Endothelial cell (in vitro differentiated cells): ENCODE measurements around the gene ZNF585A. TPM values are rescaled to one million over a fixed set of nuclear protein-coding genes. Genes with fewer than 3 reads are reported as not detected.

ENCODE experiments used
- DNase-seq: peaks from one replicate; pipeline ENCODE4 v3.0.0; 2021; ENCODE audit warnings: low spot score
- H3K27ac Mint-ChIP-seq: one replicate; pipeline ENCODE4 v1.8.0; 2021; ENCODE audit warnings: mixed read lengths, inconsistent platforms; ENCODE audit not compliant: unreplicated experiment
- H3K27me3 Mint-ChIP-seq: one replicate; pipeline ENCODE4 v1.8.0; 2021; ENCODE audit warnings: mild to moderate bottlenecking, moderate library complexity, mixed read lengths, inconsistent platforms; ENCODE audit not compliant: unreplicated experiment
- H3K36me3 Mint-ChIP-seq: one replicate; pipeline ENCODE4 v1.8.0; 2021; ENCODE audit warnings: mild to moderate bottlenecking, low read depth, mixed read lengths, inconsistent platforms; ENCODE audit not compliant: unreplicated experiment
- H3K4me1 Mint-ChIP-seq: one replicate; pipeline ENCODE4 v1.8.0; 2021; ENCODE audit warnings: mild to moderate bottlenecking, mixed read lengths, inconsistent platforms; ENCODE audit not compliant: unreplicated experiment
- H3K4me3 Mint-ChIP-seq: one replicate; pipeline ENCODE4 v1.8.0; 2021; ENCODE audit warnings: mild to moderate bottlenecking, mixed read lengths, inconsistent platforms; ENCODE audit not compliant: unreplicated experiment
- H3K9me3 Mint-ChIP-seq: one replicate; pipeline ENCODE4 v1.8.0; 2021; ENCODE audit warnings: mixed read lengths, inconsistent platforms; ENCODE audit not compliant: unreplicated experiment
- total RNA-seq: library from RNA; stranded (reverse); fragmentation: NEBNext Ultra II Directional; extraction: Animal tissue kit (Norgen Biotek cat#: 25700); gene quantifications from one replicate; pipeline ENCODE4 v1.2.1, GENCODE V29; 2021; ENCODE audit not compliant: unreplicated experiment
- TF ChIP-seq, protein P1 (sequence below): fragments of 200-600 bp; sonication (generic); IDR thresholded peaks from one replicate; pipeline ENCODE4 v1.5.0; 2021; ENCODE audit warnings: antibody characterized with exemption; ENCODE audit not compliant: unreplicated experiment

The ZNF585A gene
- total RNA-seq, 1 donor from 2014 or later: 11.0 TPM

DNA sequence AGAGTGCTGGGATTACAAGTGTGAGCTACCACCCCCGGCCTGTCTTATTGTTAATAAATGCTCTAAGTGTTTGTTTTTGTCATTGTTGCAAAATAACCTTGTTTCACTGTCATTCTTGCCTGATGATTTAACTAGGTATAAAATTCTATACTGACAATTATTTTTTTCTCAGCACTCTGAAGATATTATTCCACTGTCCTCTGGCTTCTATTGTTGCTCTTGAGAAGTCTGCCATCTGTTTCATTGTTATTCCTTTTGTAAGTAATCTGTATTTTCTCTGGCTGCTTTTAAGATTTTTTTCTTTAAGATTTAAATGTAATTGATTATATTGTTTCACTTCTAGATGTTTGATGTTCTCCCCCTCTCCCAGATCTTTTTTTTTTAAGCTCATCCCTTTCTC is 76.6 kb downstream of the ZNF585A start:
- TF ChIP-seq, protein P1, sequence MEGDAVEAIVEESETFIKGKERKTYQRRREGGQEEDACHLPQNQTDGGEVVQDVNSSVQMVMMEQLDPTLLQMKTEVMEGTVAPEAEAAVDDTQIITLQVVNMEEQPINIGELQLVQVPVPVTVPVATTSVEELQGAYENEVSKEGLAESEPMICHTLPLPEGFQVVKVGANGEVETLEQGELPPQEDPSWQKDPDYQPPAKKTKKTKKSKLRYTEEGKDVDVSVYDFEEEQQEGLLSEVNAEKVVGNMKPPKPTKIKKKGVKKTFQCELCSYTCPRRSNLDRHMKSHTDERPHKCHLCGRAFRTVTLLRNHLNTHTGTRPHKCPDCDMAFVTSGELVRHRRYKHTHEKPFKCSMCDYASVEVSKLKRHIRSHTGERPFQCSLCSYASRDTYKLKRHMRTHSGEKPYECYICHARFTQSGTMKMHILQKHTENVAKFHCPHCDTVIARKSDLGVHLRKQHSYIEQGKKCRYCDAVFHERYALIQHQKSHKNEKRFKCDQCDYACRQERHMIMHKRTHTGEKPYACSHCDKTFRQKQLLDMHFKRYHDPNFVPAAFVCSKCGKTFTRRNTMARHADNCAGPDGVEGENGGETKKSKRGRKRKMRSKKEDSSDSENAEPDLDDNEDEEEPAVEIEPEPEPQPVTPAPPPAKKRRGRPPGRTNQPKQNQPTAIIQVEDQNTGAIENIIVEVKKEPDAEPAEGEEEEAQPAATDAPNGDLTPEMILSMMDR: no peak
- peaks cover 3% of the 10 kb centered on the region for H3K27me3 Mint-ChIP-seq
- H3K4me3 Mint-ChIP-seq: peak overlapping the region; percentile 34
- H3K9me3 Mint-ChIP-seq: peaks cover 34% of the 10 kb centered on the region
- no peaks in the 10 kb centered on the region for H3K4me1 Mint-ChIP-seq
- H3K36me3 Mint-ChIP-seq: peaks cover 89% of the 10 kb centered on the region
- no peak for DNase-seq
- no peak overlapping the region for H3K27ac Mint-ChIP-seq

Other genes starting within 250 kb of the ZNF585A start
- gene ZNF420, start 94.3 kb downstream of the ZNF585A start, total RNA-seq: 13.1 TPM
- gene ZNF585B, start 37.8 kb upstream of the ZNF585A start, total RNA-seq: 18.1 TPM
- gene ZNF383, start 45.5 kb upstream of the ZNF585A start, total RNA-seq: 7.3 TPM
- gene ZNF527, start 198.4 kb upstream of the ZNF585A start, total RNA-seq: 4.9 TPM